Measurements from ENCODE around the gene ZNF415. TPM values are rescaled to one million over a fixed set of nuclear protein-coding genes. Genes with fewer than 3 reads are reported as not detected.
"Not testable (repeated sequence)": the region's sequence is repeated elsewhere in the genome, so short reads cannot be mapped to it uniquely, and the experiment has no call there.

The ZNF415 gene
- polyA plus RNA-seq, 4 donors = 18.7 to 28.2 (median 22.1) TPM

DNA sequence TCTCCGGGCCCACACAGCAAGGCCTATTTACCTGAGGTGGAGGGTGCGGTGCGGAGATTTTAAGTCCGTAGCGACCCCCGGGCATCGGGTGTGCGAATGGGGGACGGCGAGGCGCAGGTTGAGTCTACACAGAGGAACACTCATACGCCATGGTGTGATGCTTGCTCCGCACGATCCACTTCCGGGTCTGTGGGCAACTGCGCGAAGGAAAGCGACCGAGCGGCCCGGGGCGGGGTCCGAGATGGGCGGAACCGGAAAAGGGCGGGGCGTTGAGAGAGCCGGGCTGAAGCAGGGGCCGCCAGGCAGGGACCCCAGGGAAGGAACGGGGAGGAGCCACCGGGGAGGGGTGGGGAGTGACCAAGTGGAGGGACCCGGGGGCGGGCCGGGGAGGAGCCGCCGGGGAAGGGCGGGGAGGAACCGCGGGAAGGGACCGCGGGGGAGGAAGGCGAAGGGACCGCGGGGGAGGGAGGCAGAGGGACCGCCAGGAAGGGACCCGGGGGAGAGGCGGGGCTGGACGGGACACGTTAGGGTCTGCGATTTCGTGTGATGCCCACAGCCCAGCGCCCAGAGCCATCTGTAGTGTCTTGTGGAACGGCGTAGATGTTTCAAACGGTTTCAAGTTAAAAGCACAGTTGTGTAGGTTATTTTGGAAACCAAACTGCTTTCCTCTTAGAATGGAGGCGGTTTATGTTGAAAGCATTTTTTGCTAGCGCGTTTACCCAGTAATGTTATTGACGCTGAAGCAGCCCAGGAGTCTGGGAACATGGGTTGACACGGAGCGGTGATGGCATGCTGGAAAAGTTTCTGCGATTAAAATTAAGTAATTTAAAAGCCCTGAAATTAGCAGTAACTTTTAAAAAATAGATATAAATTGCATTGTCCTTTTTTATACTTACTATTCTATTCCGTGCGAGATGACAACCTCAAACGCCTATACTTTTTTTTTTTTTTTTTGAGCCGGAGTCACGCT, 29.2 kb downstream of the ZNF415 start, which contains the start of gene ZNF160:
Gene ZNF160 (minus strand): TSS at position 189 of the 970 bp plus-strand sequence. CDS start 17,146 bp downstream, outside the sequence.
- peak; percentile 87 to 97 (median 94) for DNase-seq (ENCODE audit: low read depth in 4 of 4, low spot score in 2 of 4)

DNA sequence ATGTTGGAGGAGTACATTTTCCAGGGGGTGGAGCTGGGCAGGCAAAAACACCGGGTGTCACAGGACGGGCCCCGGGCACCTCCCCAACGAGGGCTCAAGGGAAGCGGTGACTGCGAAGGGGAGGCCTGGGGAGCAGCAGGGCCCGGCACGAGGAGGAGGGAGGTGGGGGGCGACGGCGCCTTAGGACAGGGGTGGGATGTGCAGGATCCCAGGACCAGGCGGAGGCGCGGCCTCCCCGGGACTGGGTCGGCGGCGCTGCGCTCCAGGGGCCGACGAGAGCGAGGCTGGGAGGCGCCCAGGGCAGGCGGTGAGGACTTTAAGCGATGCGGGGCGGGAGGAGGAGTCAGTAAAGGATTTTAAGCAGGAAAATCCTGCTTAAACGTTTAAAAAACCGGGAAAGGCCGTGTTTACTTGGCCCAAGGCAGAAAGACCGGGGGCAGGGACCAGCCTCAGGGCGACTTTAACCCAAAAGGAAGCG, 29.9 kb downstream of the ZNF415 start:
- no peak for DNase-seq (ENCODE audit: low read depth in 4 of 4, low spot score in 2 of 4)

DNA sequence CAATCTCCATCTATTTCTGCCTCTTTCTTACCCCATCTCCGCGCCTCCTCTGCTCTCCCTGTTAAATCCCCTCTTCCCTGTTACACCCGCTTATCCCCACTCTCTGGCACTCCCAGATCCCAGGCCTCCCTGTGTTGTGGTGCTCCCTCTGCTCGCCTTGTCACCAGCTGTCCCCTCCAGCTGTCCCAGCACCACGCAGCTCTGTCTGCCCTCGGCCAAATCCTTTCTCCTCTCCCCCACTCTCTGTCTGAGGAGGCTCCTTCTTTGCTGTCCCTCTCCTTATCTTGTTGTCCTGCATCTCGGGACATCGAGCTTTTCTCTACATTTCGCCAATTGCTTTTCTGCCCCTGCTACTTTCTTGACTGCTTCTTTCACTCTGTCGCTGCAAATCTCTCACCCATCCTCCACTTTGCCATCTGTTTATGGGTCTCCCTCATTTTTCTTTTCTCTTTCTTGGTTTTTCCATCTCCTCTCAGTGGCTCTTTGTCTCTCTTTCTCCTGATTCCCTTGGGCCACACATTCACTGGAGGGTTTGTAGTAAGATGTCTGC, 30.4 kb downstream of the ZNF415 start:
- peak in 1 of 4 donors; percentile 13 for DNase-seq (ENCODE audit: low read depth in 4 of 4, low spot score in 2 of 4)

DNA sequence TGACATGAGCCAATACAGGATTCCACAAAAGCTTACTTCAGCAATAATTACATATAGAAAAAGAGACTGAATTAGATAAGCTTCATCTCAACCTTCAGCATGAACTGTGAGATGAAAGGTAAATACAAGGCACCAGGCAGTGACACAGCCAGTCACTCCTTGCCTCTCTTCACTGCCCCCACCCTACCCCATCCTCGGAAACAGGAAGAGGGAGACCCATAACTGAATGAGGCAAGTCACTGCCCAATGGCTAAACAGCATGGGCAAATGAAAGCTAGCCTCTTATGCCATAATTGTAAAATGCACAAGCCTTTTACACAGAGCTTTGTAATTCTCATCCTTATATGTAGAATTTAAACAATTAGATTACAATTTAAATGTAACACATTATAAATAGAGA, 31.2 kb downstream of the ZNF415 start:
- DNase-seq (ENCODE audit: low read depth in 4 of 4, low spot score in 2 of 4) = no peak

DNA sequence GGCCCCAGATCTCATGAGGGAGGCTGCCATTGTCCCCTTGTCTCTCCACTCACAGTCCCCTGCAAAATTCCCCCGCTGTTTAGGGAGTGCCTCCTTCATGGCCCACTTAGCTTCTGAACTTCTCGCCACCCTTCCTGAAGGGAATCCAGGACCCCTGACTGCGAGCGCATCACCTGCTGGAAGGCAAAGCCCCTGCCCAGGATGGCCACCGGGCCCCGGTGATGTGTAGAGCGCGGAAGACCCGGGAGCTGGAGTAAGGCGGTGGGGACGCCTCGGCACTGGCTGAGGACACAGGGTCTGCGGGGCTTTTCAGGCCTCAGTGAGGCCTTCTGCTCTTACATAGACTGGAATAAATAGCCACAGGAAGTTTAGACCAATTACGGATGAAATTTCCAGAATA, 34.1 kb downstream of the ZNF415 start:
- DNase-seq (ENCODE audit: low read depth in 4 of 4, low spot score in 2 of 4) = not testable (repeated sequence)

DNA sequence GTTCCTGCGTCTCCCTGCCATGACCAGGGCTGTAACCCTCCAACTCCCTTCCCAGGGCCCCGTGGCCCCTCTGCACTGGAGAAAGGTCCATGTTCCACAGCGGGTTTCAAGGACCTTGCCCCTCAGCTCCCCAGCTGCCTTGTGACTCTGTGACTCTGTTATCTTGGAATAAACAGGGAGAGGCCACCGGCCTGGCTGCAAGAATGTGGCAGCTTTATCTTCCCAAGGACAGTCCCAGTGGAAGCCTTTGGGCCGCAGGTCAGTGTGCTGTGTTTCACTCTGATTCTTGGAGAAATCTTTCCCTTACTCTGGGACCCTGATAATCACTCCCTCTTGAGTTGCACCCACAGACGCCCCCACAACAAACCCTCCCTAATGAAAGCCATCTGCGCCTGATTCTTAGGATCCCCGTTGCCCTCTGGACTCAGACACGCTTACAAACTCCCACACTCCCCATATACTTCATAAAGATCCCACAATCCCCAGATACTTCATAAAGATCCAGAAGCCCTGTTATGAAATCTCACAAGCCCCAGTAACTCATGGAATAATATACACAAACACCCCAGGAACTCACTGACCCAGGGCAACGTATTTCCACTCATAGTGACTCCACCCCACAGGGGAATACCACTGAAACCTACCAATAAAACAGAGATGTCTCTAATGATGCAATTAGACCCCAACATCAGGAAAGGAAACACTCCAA, 35.6 kb downstream of the ZNF415 start:
- DNase-seq (ENCODE audit: low read depth in 4 of 4, low spot score in 2 of 4) = not testable (repeated sequence)

DNA sequence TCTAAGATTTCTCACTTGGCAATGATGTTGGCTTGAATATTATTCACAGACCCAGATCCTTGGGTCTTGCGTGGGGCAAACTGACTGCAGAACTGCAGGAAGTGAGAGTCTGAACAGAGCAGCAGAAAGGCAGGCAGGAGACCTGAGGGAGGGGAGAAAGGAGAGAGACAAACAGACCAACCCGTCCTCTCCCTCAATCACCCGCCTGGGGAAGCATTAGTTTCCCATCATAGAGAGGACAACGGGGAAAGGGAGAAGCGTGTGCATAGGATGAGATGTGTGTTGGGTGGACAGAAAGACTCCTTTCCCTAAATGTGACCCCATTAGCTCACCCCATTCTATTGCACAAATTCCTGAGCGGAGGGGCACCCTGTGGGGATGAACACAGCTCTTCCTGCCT, 36.1 kb downstream of the ZNF415 start:
- DNase-seq (ENCODE audit: low read depth in 4 of 4, low spot score in 2 of 4) = not testable (repeated sequence)

DNA sequence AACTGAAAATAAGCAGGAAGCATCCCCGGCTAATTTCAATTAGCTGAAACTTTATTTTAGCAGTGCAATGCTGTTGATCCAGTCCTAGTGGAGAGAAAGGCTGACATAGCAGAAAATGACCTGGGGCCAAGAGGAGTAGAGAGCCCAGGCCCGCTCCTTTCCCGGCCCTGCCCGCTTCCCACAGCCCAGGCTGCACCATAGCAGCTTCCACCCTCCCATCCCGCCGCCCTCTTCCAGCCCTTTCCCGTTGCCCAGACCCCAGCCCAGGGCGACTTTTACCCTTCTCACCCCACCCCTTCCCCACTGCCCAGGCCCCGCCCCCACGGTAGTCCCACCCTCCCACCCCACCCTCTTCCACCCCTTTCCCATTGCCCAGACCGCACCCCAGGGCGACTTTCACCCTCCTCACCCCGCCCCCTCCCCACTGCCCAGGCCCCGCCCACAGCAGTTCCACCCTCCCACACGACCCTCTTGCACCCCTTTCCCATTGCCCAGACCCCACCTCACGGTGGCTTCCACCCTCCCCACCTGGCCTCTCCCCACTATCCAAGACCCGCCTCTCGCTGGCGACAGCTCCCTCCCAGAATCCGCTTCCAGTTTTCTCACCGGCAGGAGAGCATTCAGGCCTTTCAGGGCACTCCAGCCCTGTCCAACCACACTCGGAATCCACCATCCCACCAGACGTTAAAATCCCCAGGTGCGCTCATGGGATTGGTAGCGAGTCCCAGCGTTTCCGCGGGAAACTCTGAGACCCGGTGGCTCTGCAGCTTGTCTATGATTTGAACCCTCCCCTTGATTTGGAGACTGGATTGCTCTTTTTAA, 37.7 kb downstream of the ZNF415 start:
- no peak for DNase-seq (ENCODE audit: low read depth in 4 of 4, low spot score in 2 of 4)

DNA sequence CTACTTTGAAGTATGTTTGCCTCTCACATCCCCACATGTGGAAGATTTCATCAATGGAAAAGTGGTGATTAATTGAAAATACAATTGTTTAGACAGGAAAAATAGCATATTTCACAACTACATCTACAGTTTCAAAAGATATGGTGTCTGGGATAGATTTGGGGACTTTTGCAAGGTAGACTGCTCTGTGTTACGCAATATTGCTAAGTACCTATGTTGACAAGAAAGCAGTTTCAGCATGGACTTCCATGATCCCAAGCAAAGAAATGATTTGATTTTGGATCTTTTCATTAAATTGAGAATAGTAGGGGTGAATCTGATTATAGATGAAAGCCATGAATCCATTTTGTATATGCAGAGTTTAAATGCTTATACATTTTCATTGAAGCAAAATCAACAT, 40.0 kb downstream of the ZNF415 start:
- no peak for DNase-seq (ENCODE audit: low read depth in 4 of 4, low spot score in 2 of 4)

DNA sequence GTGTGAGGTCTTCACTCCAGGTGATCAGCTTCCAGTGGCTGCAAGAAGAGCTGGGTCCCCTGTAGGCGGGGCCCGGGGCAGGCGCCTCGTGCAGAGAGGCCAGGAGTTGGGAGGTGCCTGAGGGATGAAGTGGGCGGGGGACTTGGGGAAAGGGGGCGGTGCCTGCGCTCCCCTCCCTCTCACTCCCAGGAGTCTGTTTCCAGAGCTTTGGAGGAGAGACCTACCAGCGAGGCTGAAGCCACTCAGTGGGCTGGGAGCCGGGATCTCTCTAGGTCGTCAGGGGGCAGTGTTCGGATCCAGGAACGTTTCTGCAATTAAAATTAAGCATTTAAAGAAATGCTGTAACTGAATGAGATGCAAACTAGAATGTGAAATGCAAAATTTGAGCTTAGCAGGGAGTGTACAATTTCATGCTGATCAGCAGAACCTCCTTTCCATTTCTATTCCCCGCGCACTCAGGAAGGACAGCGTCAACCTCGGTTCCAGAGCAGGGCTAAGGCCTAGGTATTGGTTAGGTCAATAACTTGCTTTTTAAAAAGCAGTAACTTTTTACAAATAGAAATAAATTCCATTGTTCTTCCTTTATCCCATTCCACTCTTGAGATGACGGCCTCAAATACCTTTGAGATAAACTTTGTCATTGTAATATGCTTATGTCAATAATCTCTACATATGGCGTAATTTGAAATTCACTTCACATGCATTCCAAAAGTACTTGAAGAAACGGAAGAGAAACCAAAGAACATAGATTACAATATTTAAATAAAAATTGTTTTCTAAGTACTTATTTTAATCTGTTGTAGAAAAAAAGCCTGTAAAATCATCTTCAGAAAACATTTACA, 41.1 kb downstream of the ZNF415 start:
- DNase-seq (ENCODE audit: low read depth in 4 of 4, low spot score in 2 of 4) = no peak

DNA sequence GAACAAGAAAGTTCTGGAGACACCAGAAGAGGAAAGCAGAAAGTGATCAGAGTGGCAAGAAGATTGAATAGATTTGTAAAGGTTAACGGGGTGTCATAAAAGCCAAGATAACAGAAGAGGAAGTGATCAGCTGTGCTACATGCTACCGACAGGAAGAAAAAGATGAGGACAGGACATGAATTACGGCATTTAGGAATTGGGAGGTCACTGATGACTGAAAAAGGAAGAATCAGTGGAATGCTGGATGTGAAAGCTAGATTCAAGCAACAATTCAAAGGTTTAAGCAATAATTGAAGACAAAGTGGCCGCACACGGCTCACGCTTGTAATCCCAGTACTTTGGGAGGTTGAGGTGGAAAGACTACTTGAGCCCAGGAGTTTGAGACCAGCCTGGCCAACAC, 44.6 kb downstream of the ZNF415 start:
- no peak for DNase-seq (ENCODE audit: low read depth in 4 of 4, low spot score in 2 of 4)

DNA sequence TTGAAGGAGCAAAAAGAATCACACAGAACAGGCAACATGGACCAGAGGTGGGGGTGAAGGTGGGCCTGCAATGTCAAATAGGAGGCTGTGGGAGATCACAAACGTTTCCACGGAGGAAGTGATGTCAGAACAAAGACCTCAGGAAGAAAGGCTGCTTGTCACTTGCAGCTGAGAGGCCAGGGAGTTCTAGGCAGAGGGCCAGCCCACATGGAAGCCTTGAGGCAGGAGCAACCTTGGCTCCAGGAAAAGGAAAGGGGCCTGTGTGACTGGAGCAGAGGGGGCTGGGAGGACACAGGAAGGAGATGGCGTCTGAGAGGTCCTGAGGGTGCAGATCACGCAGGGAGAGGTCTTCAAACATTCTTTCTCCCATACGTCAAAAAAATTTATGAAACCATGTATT, 45.8 kb downstream of the ZNF415 start:
- DNase-seq (ENCODE audit: low read depth in 4 of 4, low spot score in 2 of 4) = no peak

DNA sequence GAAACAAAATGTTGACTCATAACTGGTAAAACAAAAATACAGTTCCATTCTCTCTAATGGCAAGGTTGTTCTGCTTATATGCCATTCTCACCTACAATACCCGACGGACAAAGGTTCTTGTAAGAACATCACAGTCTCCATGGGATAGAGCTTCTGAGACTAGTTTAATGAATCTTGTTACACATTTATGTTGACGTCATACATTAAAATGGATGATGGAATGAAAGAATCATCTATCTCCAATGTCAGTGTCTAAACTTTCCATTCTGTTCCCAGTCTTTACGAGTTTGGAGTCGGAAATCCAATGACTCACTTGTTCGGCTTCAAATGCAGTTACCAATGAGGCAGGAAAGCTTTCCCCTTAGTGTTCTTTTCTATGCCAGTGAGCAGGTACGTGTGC, 47.2 kb downstream of the ZNF415 start:
- DNase-seq (ENCODE audit: low read depth in 4 of 4, low spot score in 2 of 4) = no peak

DNA sequence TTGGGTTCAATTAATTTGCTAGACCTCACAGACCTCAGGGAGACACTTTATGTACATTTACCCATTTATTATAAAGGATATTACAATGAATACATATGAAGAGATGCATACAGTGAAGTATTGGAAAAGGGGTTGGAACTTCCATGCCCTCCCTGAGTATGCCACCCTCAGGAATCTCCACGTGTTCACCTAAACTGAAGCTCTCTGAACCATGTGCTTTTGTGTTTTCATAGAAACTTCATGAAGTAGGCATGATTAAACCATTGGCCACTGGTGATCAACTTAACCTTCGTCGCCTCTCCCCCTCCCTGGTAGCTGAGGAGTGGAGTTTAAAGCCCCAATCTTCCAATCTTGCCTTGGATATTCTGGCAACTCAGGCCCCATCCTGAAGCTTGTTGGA, 49.8 kb downstream of the ZNF415 start:
- no peak for DNase-seq (ENCODE audit: low read depth in 4 of 4, low spot score in 2 of 4)

DNA sequence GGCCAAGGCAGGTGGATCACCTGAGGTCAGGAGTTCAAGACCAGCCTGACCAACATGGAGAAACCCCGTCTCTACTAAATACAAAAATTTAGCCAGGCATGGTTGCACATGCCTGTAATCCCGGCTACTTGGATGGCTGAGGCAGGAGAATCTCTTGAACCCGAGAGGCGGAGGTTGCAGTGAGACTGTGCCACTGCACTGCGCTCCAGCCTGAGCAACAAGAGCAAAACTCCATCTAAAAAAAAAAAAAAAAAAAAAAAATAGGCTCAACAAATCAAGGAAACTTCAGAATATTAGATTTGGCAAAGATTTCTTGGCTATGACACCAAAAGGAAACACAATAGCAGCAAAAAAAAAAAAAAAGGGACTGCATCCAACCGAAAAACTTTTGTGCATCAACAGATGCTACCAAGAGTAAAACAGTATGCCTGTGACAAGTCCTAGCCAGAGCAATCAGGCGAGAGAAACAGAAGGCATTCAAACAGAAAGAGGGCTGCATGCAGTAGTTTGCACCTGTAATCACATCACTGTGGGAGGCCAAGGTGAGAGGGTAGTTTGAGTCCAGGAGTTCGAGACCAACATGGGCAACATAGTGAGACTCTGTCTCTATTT, 53.3 kb downstream of the ZNF415 start:
- DNase-seq (ENCODE audit: low read depth in 4 of 4, low spot score in 2 of 4) = no peak

DNA sequence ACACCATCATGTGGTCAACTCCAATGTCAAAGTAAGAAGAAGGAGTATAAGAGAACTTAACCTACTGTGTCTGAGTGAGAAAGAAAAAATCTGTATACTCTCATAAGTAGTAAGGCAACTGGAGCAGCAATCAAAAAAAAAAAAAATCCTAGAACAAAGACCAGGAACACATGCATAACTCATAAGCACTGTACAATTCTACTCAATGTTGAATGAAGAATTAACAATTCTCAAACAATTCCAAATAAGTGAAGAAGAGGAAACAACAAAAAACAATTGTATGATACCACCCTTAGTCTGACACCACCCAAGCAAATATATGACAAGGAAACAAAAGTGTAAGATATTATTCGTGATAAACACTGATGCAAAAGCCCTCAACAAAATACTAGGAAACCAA, 54.0 kb downstream of the ZNF415 start:
- DNase-seq (ENCODE audit: low read depth in 4 of 4, low spot score in 2 of 4) = no peak

DNA sequence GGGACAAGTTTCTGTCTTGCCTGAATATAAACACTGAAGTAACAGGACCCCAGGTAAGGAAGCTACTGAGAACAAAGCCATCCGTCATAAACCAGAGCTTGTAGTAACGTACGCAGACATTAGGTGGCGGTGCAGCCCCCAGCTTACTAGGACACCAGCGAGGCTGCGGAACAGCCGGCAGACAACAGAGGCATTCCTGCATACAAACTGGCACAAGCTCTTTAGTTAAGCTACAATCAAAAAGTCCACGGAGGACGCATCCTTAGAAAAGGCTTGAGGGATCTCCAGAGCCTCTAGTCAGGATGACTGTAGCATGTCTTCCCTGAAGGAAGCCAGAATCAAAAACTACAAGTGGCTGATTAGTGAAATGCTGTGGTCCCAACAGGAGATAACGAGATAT, 55.7 kb downstream of the ZNF415 start:
- DNase-seq (ENCODE audit: low read depth in 4 of 4, low spot score in 2 of 4) = peak in 3 of 4 donors; percentile 32 to 64 (median 37)

DNA sequence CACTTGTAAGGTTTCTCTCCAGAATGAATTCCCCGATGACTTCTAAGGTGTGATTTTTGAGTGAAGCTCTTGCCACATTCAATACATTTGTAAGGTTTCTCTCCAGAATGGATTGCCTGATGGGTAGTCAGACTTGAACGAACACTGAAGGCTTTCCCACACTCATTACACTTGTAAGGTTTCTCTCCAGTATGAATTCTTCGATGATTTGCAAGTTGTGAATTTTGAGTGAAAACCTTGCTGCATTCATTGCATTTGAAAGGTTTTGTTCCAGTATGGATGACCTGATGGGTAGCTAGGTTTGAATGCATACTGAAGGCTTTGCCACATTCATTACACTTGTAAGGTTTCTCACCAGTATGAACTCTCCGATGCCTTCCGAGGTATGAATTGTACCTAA, 63.9 kb downstream of the ZNF415 start:
- no peak for DNase-seq (ENCODE audit: low read depth in 4 of 4, low spot score in 2 of 4)

DNA sequence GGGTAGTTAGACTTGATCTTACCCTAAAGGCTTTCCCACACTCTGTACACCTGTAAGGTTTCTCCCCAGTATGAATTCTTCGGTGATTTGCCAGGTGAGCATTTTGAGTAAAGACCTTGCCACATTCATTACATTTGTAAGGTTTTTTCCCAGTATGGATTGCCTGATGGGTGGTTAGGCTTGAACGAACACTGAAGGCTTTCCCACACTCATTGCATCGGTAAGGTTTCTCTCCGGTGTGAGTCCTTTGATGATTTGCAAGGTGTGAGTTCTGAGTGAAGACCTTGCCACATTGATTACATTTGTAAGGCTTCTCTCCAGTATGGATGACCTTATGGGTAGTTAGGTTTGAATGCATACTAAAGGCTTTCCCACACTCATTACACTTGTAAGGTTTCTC, 64.5 kb downstream of the ZNF415 start:
- DNase-seq (ENCODE audit: low read depth in 4 of 4, low spot score in 2 of 4) = no peak

Data from left renal cortex interstitium (tissue), 4 donors.